Glutamatergic neuron (in vitro differentiated cells): ENCODE measurements around the gene KRT6A. TPM values are rescaled to one million over a fixed set of nuclear protein-coding genes. Genes with fewer than 3 reads are reported as not detected.
"Not testable (repeated sequence)": the region's sequence is repeated elsewhere in the genome, so short reads cannot be mapped to it uniquely, and the experiment has no call there.

ENCODE experiments used
- DNase-seq: peaks from one replicate; pipeline ENCODE4 v3.0.0; 2022
- H3K27ac Mint-ChIP-seq: one replicate; pipeline ENCODE4 v1.8.0; 2020; ENCODE audit warnings: mild to moderate bottlenecking, mixed read lengths, inconsistent platforms; ENCODE audit not compliant: unreplicated experiment
- H3K27me3 Mint-ChIP-seq: one replicate; pipeline ENCODE4 v1.8.0; 2020; ENCODE audit warnings: mild to moderate bottlenecking, moderate library complexity, mixed read lengths, inconsistent platforms; ENCODE audit not compliant: unreplicated experiment
- H3K36me3 Mint-ChIP-seq: one replicate; pipeline ENCODE4 v1.8.0; 2020; ENCODE audit warnings: mild to moderate bottlenecking, mixed read lengths, inconsistent platforms; ENCODE audit not compliant: unreplicated experiment
- H3K4me1 Mint-ChIP-seq: one replicate; pipeline ENCODE4 v1.8.0; 2020; ENCODE audit warnings: mild to moderate bottlenecking, low read depth, mixed read lengths, inconsistent platforms; ENCODE audit not compliant: unreplicated experiment
- H3K4me3 Mint-ChIP-seq: one replicate; pipeline ENCODE4 v1.8.0; 2020; ENCODE audit warnings: mild to moderate bottlenecking, mixed read lengths, inconsistent platforms; ENCODE audit not compliant: unreplicated experiment
- H3K9me3 Mint-ChIP-seq: one replicate; pipeline ENCODE4 v1.8.0; 2020; ENCODE audit warnings: mild to moderate bottlenecking, moderate library complexity, mixed read lengths, inconsistent platforms; ENCODE audit not compliant: unreplicated experiment
- CTCF ChIP-seq: fragments of 200-600 bp; sonication (generic); IDR thresholded peaks from one replicate; pipeline ENCODE4 v1.5.0; 2021; ENCODE audit not compliant: partially characterized antibody, unreplicated experiment
- total RNA-seq: library from RNA; stranded (reverse); fragmentation: NEBNext Ultra II Directional; extraction: Animal tissue kit (Norgen Biotek cat#: 25700); gene quantifications from one replicate; pipeline ENCODE4 v1.2.1, GENCODE V29; 2021; ENCODE audit not compliant: unreplicated experiment

The KRT6A gene
- total RNA-seq, 1 donor from 2014 or later = not detected

- H3K9me3 Mint-ChIP-seq = no peaks in the 10 kb centered on the region
- TF ChIP-seq CTCF = no peak
- no peak for DNase-seq
- H3K27me3 Mint-ChIP-seq = no peaks in the 10 kb centered on the region
- H3K36me3 Mint-ChIP-seq = no peaks in the 10 kb centered on the region
- H3K4me3 Mint-ChIP-seq = no peak overlapping the region
- no peak overlapping the region for H3K27ac Mint-ChIP-seq
- H3K4me1 Mint-ChIP-seq = peaks cover 1% of the 10 kb centered on the region
Observed at GRCh38 chr12:52455821-52456220, 37.2 kb downstream of the KRT6A start.

DNA sequence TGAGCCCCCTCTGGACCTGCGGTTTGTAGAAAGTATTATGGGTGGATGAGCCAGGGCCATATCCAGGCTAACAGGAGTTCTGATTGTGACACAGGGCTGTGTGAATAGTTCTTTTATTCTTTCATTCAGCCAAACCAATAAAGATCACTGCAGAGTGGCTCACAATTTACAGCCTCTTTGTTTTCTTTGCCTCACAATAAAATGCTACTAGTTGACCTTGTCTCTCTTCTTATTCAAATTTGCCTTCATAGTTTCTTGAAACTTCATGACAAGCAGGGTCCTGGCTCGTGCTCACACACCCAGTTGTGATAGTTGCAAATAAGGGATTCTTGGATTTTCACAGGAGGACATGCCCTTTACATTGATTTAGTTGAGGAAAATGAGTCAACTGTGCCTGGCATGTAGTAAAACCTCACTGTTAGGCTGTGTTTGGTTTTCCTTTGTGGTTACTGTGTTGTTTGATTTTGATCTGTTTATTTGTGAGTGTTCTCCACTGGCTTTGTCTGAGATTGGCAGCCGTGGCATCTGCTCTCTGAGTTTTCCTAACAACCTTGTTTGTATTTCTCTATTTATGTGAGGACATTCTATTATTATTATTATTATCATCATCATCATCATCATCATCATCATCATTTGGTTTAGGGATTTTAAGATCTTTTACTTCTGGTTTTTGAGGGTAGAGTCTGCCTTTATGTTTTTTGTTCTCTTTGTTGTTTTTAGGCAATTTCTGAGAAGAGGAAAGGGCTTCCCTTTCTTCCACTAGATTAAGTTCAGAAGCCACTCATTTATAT, 38.5 kb downstream of the KRT6A start:
- no peak for DNase-seq
- no peaks in the 10 kb centered on the region for H3K36me3 Mint-ChIP-seq
- H3K4me3 Mint-ChIP-seq = no peak overlapping the region
- H3K9me3 Mint-ChIP-seq = no peaks in the 10 kb centered on the region
- no peaks in the 10 kb centered on the region for H3K27me3 Mint-ChIP-seq
- peaks cover 7% of the 10 kb centered on the region for H3K4me1 Mint-ChIP-seq
- TF ChIP-seq CTCF = no peak
- no peak overlapping the region for H3K27ac Mint-ChIP-seq

DNA sequence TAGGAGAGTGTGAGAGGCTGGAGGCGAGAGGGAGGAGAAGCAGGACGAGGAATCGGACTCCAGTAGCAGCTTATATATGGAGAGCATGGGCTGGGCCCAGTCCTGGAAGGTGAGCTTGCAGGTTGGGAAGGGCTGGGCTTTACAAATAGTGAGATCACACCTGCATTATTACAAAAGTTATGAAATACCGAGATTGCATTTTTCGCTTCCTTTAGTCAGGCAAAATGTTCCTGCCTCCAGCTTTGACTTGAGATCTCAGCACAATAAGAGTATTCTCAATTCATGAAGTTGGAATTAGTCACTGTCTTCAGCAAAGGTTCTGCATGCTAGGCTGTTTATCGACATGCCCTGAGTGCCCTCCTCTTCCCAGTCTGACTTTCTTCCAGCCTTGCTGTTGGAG, 41.0 kb downstream of the KRT6A start, which contains the start of gene KRT6B:
TSS of gene KRT6B (minus strand) at position 46 of the 400 bp plus-strand sequence. CDS start 68 bp downstream, outside the sequence.
- H3K27ac Mint-ChIP-seq = no peak within 1 kb of the TSS
- no peak for DNase-seq
- TF ChIP-seq CTCF = no peak
- H3K9me3 Mint-ChIP-seq = no peaks in the 10 kb centered on the region
- H3K36me3 Mint-ChIP-seq = peaks cover 7% of the 10 kb centered on the region
- H3K4me1 Mint-ChIP-seq = peaks cover 7% of the 10 kb centered on the region
- no peaks in the 10 kb centered on the region for H3K27me3 Mint-ChIP-seq
- no peak within 1 kb of the TSS for H3K4me3 Mint-ChIP-seq

- H3K4me1 Mint-ChIP-seq = peaks cover 7% of the 10 kb centered on the region
- no peaks in the 10 kb centered on the region for H3K9me3 Mint-ChIP-seq
- H3K4me3 Mint-ChIP-seq = no peak overlapping the region
- H3K27me3 Mint-ChIP-seq = no peaks in the 10 kb centered on the region
- H3K27ac Mint-ChIP-seq = no peak overlapping the region
- no peak for TF ChIP-seq CTCF
- no peak for DNase-seq
- peaks cover 7% of the 10 kb centered on the region for H3K36me3 Mint-ChIP-seq
Observed at GRCh38 chr12:52448228-52448627, 44.8 kb downstream of the KRT6A start.

GRCh38 chr12:52447196-52447595, 45.9 kb downstream of the KRT6A start:
- not testable (repeated sequence) for H3K4me1 Mint-ChIP-seq, H3K9me3 Mint-ChIP-seq, H3K27me3 Mint-ChIP-seq, DNase-seq, H3K4me3 Mint-ChIP-seq, H3K36me3 Mint-ChIP-seq, H3K27ac Mint-ChIP-seq
